Spleen (tissue), 11 donors: ENCODE results near the gene TMEM135. TPM values are rescaled to one million over a fixed set of nuclear protein-coding genes. Genes with fewer than 3 reads are reported as not detected.

Experiments
- DNase-seq: peaks from one replicate; pipeline ENCODE4 v3.0.0-alpha.2; 2020
- H3K27ac ChIP-seq, 8 donors: fragments of 200-600 bp; sonication (generic) in 7 of 8; 1 replicate in 4 of 8; 2 replicates in 4 of 8; pipeline versions ENCODE4 v1.5.0 to v1.8.0; 2016 to 2021; ENCODE audit warnings: inconsistent platforms in 4 of 8, mild to moderate bottlenecking in 4 of 8, moderate library complexity in 1 of 8
- H3K27me3 ChIP-seq, 7 donors: fragments of 200-600 bp; sonication (generic) in 6 of 7; replicated peaks in 1 of 7; 1 replicate in 4 of 7; 2 replicates in 3 of 7; pipeline versions ENCODE4 v1.5.0 to v1.8.0; 2016 to 2021; ENCODE audit warnings: inconsistent platforms in 3 of 7, mild to moderate bottlenecking in 1 of 7
- H3K36me3 ChIP-seq, 6 donors: fragments of 200-600 bp; sonication (generic) in 5 of 6; 1 replicate in 4 of 6; 2 replicates in 2 of 6; pipeline versions ENCODE4 v1.5.0 to v1.8.0; 2016 to 2021; ENCODE audit warnings: inconsistent platforms in 2 of 6
- H3K4me1 ChIP-seq, 6 donors: fragments of 200-600 bp; sonication (generic) in 5 of 6; 1 replicate in 3 of 6; 2 replicates in 3 of 6; pipeline versions ENCODE4 v1.5.0 to v1.8.0; 2016 to 2021; ENCODE audit warnings: inconsistent platforms in 3 of 6
- H3K4me3 ChIP-seq, 8 donors: fragments of 200-600 bp; sonication (generic) in 7 of 8; 1 replicate in 4 of 8; 2 replicates in 4 of 8; pipeline versions ENCODE4 v1.5.0 to v1.8.0; 2016 to 2021; ENCODE audit warnings: inconsistent platforms in 4 of 8, mild to moderate bottlenecking in 4 of 8, moderate library complexity in 2 of 8
- H3K9me3 ChIP-seq, 8 donors: fragments of 200-600 bp; sonication (generic) in 7 of 8; 1 replicate in 4 of 8; 2 replicates in 4 of 8; pipeline versions ENCODE4 v1.5.0 to v1.8.0; 2016 to 2021; ENCODE audit warnings: inconsistent platforms in 4 of 8
- POLR2A ChIP-seq, 3 donors: fragments of 450-650 bp; IDR thresholded peaks; one replicate each; pipeline ENCODE4 v1.5.1; 2017; ENCODE audit warnings: antibody characterized with exemption in 3 of 3, mild to moderate bottlenecking in 1 of 3
- POLR2AphosphoS5 ChIP-seq, 3 donors: sonication (generic); formaldehyde crosslinking; IDR thresholded peaks; one replicate each; pipeline ENCODE4 v1.5.1; 2017; ENCODE audit warnings: antibody characterized with exemption in 3 of 3
- WGBS, 5 donors: extraction: QIAGEN DNeasy Blood & Tissue Kit in 3 of 5; methylation state at CpG; one replicate each; pipeline versions ENCODE4 v1.1.5 to v1.1.7; 2013 to 2018; 5-methylcytosine and 5-hydroxymethylcytosine counted together
- intact Hi-C: fragments of 100-400 bp; cut with DNase I; formaldehyde crosslinking; loops from one replicate; pipeline ENCODE4 v1.15.0; 2023; ENCODE audit warnings: low total_unique reads
- polyA plus RNA-seq, 3 donors: library from polyadenylated mRNA; stranded (reverse); fragments of 200-250 nt; gene quantifications; one replicate each; pipeline ENCODE4 v1.2.1, GENCODE V29; 2013
- total RNA-seq, 7 donors: library from RNA; depleted of rRNA in 3 of 7; stranded (reverse); fragments of >200 nt in 3 of 7; fragmentation: NEBNext Ultra II Directional in 4 of 7; extraction: Animal tissue kit (Norgen Biotek cat#: 25700) in 4 of 7; gene quantifications; one replicate each; pipeline versions ENCODE4 v1.1.0 to v1.2.1, GENCODE V29; 2016 to 2021
- TF ChIP-seq, protein P1 (sequence below), 11 experiments: fragments of 200-600 bp in 7 of 11; fragments of 450-650 bp in 4 of 11; sonication (generic) in 4 of 11; IDR thresholded peaks in 8 of 11; conservative IDR thresholded peaks in 3 of 11; 1 replicate in 7 of 11; 2 replicates in 4 of 11; pipeline versions ENCODE4 v1.4.0 to v1.8.0; 2016 to 2021; ENCODE audit warnings: antibody characterized with exemption in 11 of 11, inconsistent platforms in 4 of 11, mild to moderate bottlenecking in 1 of 11
- donor health status: healthy with polysubstance abuse.
- donor health status: DM: no; HTN: no; CAD: no; lungs with moderate emphysema.
- donor health status: DM: no; HTN: no; CAD: no.
- donor health status: Bipolar disorder and iron deficiency.
- donor health status: healthy.
- donor health status: DM: no; HTN: no; CAD: no.
- donor health status: DM: yes; HTN: yes; CAD: no.

The TMEM135 gene
- total and polyA plus RNA-seq, 10 donors = 3.5 to 31.7 (median 20.7) TPM

DNA sequence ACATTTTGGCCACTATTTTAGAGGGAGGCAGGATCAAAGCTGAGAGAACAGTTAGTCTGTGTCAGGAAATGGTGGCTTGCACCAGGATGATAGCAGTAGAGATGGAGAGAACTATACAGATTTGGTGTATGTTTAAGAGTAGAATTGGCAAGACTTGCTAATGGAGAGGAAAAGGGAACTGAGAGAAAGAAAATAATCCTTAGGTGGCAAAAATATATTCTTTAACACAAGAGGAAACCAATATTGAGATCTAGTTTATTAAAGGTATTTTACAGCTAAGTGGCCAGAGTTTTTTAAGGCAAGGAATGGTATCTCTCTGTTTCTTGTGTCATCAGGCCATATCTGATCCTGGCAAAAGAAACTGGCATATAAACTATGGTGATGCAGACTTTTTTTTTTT lies 278.8 kb downstream of the TMEM135 start:
- DNase-seq = no peak
- TF ChIP-seq POLR2A (IDR thresholded peaks at IDR 0.05) (no peak), POLR2AphosphoS5 (IDR thresholded peaks at IDR 0.05) (no peak)
- peaks cover 0 to 29% (median 6%) of the 10 kb centered on the region in 6 donors for H3K36me3 ChIP-seq
- H3K4me1 ChIP-seq = no peaks in the 10 kb centered on the region
- no peaks in the 10 kb centered on the region for H3K9me3 ChIP-seq
- H3K27ac ChIP-seq = no peak overlapping the region
- H3K4me3 ChIP-seq = no peak overlapping the region
- intact Hi-C loops = no loop called here
- H3K27me3 ChIP-seq = no peaks in the 10 kb centered on the region

DNA sequence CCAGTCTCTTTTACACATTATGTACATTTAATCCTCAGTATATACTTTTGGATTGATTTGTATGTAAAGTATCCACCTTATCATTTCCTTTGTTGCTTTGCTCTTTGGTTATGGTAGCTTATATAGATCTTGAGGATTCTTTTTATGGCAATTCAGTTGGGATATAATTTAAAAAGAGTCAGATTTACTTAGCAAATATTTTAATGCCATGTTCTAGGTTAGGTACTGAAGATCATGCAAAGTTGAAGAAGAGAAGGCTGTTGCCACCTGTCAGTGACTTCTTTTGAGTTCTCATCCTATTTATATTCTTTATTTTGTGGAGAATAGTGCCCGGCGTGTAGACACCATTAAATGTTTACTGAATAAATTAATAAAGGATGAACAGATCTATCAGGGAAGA lies 279.7 kb downstream of the TMEM135 start:
- no peak overlapping the region for H3K27ac ChIP-seq
- no peak for DNase-seq
- intact Hi-C loops = no loop called here
- WGBS, 5 donors = 90 to 96% (median 95%) methylated on average over 2 of the region's 2 CpGs
- no peaks in the 10 kb centered on the region for H3K4me1 ChIP-seq
- H3K36me3 ChIP-seq = peaks cover 0 to 36% (median 7%) of the 10 kb centered on the region in 6 donors
- no peak for TF ChIP-seq POLR2A (IDR thresholded peaks at IDR 0.05)
- TF ChIP-seq, protein P1, sequence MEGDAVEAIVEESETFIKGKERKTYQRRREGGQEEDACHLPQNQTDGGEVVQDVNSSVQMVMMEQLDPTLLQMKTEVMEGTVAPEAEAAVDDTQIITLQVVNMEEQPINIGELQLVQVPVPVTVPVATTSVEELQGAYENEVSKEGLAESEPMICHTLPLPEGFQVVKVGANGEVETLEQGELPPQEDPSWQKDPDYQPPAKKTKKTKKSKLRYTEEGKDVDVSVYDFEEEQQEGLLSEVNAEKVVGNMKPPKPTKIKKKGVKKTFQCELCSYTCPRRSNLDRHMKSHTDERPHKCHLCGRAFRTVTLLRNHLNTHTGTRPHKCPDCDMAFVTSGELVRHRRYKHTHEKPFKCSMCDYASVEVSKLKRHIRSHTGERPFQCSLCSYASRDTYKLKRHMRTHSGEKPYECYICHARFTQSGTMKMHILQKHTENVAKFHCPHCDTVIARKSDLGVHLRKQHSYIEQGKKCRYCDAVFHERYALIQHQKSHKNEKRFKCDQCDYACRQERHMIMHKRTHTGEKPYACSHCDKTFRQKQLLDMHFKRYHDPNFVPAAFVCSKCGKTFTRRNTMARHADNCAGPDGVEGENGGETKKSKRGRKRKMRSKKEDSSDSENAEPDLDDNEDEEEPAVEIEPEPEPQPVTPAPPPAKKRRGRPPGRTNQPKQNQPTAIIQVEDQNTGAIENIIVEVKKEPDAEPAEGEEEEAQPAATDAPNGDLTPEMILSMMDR (IDR thresholded peaks at IDR 0.05 in 8 of 11, conservative IDR thresholded peaks at IDR 0.05 in 3 of 11) = no peak
- TF ChIP-seq POLR2AphosphoS5 (IDR thresholded peaks at IDR 0.05) = no peak
- H3K4me3 ChIP-seq = no peak overlapping the region
- H3K9me3 ChIP-seq = no peaks in the 10 kb centered on the region
- H3K27me3 ChIP-seq = no peaks in the 10 kb centered on the region

DNA sequence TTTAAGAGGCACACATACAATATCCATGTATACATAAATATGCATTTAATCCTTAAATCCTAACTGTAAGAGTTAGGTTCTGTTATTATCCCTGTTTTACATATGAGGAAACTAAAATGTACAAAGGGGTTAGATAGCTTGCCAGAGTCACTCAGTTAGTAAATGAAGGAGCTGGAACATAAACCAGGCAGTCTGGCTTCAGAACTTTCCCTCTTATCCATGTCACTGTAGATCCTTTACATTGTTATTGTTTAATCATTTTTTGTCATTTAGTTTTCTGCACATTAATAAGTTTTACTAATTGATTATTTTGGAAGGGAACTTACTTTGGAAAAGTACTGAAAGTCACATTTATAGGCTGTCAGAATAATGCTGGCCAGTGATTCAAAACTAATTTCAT lies 282.4 kb downstream of the TMEM135 start:
- intact Hi-C loops = no loop called here
- H3K4me1 ChIP-seq = no peaks in the 10 kb centered on the region
- DNase-seq = no peak
- H3K4me3 ChIP-seq = no peak overlapping the region
- no peaks in the 10 kb centered on the region for H3K9me3 ChIP-seq
- no peak overlapping the region for H3K27ac ChIP-seq
- no peaks in the 10 kb centered on the region for H3K27me3 ChIP-seq
- TF ChIP-seq, protein P1 (IDR thresholded peaks at IDR 0.05 in 8 of 11, conservative IDR thresholded peaks at IDR 0.05 in 3 of 11) = no peak
- no peak for TF ChIP-seq POLR2AphosphoS5 (IDR thresholded peaks at IDR 0.05)
- TF ChIP-seq POLR2A (IDR thresholded peaks at IDR 0.05) = no peak
- H3K36me3 ChIP-seq = peaks cover 0 to 38% (median 7%) of the 10 kb centered on the region in 6 donors

DNA sequence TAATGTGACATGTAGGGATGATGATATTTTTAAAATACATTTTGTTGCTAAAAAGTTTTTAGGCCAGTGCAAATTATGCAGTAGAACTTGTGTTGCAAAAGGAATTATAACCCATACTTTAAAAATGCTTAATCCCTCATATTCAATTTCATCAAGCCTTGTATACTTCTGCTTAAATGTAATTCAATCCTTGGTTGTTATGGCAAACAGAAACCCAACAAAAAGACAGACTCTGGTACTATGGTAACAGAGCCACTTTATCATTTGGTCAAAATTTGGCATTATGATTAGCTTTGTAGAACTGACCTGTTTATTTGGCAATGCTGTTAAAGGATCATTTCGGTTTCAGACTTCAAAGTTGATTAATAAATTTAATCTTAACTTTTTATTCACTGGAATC lies 284.8 kb downstream of the TMEM135 start:
- Histone ChIP-seq H3K36me3 (peaks cover 0 to 55% (median 7%) of the 10 kb centered on the region in 6 donors), H3K27ac (no peak overlapping the region), H3K4me1 (no peaks in the 10 kb centered on the region), H3K27me3 (no peaks in the 10 kb centered on the region), H3K4me3 (no peak overlapping the region), H3K9me3 (no peaks in the 10 kb centered on the region)
- TF ChIP-seq, protein P1 (IDR thresholded peaks at IDR 0.05 in 8 of 11, conservative IDR thresholded peaks at IDR 0.05 in 3 of 11) = no peak
- TF ChIP-seq POLR2A (IDR thresholded peaks at IDR 0.05) (no peak), POLR2AphosphoS5 (IDR thresholded peaks at IDR 0.05) (no peak)
- no peak for DNase-seq
- WGBS, 5 donors = 82 to 93% (median 88%) methylated on average over 1 of the region's 1 CpG
- intact Hi-C loops = no loop called here

DNA sequence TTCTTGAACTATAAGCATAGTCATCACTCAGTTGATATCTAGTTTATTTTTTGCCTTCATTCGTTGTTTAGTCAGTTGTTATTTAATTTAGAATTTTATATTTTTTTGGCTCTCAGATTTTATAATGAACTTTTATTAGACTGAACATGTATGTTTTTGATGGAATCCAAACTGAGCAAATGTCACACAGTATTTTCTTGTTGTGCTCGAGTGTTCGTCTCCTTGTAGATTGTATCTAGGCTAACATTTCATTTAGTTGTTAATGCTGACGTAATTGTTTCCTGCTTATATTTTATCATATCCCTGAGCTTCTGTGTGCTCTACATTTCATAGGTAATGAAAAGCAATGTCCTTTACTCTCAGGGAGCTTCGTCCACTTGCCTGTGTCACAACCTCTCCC lies 286.2 kb downstream of the TMEM135 start:
- TF ChIP-seq POLR2AphosphoS5 (IDR thresholded peaks at IDR 0.05) (no peak), POLR2A (IDR thresholded peaks at IDR 0.05) (no peak)
- TF ChIP-seq, protein P1 (IDR thresholded peaks at IDR 0.05 in 8 of 11, conservative IDR thresholded peaks at IDR 0.05 in 3 of 11) = no peak
- 86 to 99% (median 94%) methylated on average over 5 of the region's 5 CpGs for WGBS, 5 donors
- no peak for DNase-seq
- intact Hi-C loops = no loop called here
- Histone ChIP-seq H3K9me3 (no peaks in the 10 kb centered on the region), H3K27me3 (no peaks in the 10 kb centered on the region), H3K27ac (no peak overlapping the region), H3K4me3 (no peak overlapping the region), H3K36me3 (peaks cover 0 to 52% (median 7%) of the 10 kb centered on the region in 6 donors), H3K4me1 (no peaks in the 10 kb centered on the region)
